Activated CD4-positive, CD25-positive, alpha-beta regulatory T cell treated with anti-CD3 and anti-CD28 coated beads, Interleukin-2, amount 50 U/mL, for 16 hours (primary cell): ENCODE data around the gene DDX41.
A peak's percentile ranks its signal among the peaks of the same experiment; 100 is the strongest.
"Not testable (repeated sequence)": the region's sequence is repeated elsewhere in the genome, so short reads cannot be mapped to it uniquely, and the experiment has no call there.

Experiments used
- DNase-seq: peaks from one replicate; pipeline ENCODE4 v3.0.0-alpha.2; 2020; ENCODE audit warnings: low read depth, low spot score

The DDX41 gene

GRCh38 chr5:177498013-177498787 is 18.6 kb downstream of the DDX41 start:
- no peak for DNase-seq

- DNase-seq = peak; percentile 85
Measured at GRCh38 chr5:177497292-177498012, 19.3 kb downstream of the DDX41 start, which contains the start of gene PDLIM7. Gene PDLIM7, minus strand, starts transcription at chr5:177497604. Its CDS starts 1,092 bp downstream, at chr5:177496512.

- DNase-seq = no peak
Measured at GRCh38 chr5:177496727-177497291, 20.0 kb downstream of the DDX41 start.

- DNase-seq = no peak
Measured at GRCh38 chr5:177496070-177496726, 20.6 kb downstream of the DDX41 start.

- DNase-seq = no peak
Measured at GRCh38 chr5:177495243-177496060, 21.3 kb downstream of the DDX41 start.

- no peak for DNase-seq
Measured at GRCh38 chr5:177494346-177495195, 22.2 kb downstream of the DDX41 start.

GRCh38 chr5:177493795-177494345 is 22.9 kb downstream of the DDX41 start:
- no peak for DNase-seq

GRCh38 chr5:177492841-177493240 is 23.9 kb downstream of the DDX41 start:
- DNase-seq = no peak

GRCh38 chr5:177491983-177492746 is 24.6 kb downstream of the DDX41 start:
- DNase-seq = no peak

- DNase-seq = no peak
Measured at GRCh38 chr5:177491429-177491945, 25.3 kb downstream of the DDX41 start.

- no peak for DNase-seq
Measured at GRCh38 chr5:177490992-177491391, 25.8 kb downstream of the DDX41 start.

- DNase-seq = no peak
Measured at GRCh38 chr5:177490311-177490991, 26.3 kb downstream of the DDX41 start.

- no peak for DNase-seq
Measured at GRCh38 chr5:177489119-177489716, 27.5 kb downstream of the DDX41 start.

- no peak for DNase-seq
Measured at GRCh38 chr5:177487975-177488374, 28.8 kb downstream of the DDX41 start.

GRCh38 chr5:177487144-177487543 is 29.6 kb downstream of the DDX41 start:
- no peak for DNase-seq

GRCh38 chr5:177486256-177486655 is 30.5 kb downstream of the DDX41 start:
- DNase-seq = no peak

- DNase-seq = not testable (repeated sequence)
Measured at GRCh38 chr5:177485753-177486152, 31.0 kb downstream of the DDX41 start.
